IMR-90 (cell line): Measurements from ENCODE around the gene C22orf39. TPM values are rescaled to one million over a fixed set of nuclear protein-coding genes. Genes with fewer than 3 reads are reported as not detected.

Experiments
- ATAC-seq: fragments of 200-7000 bp; cut with Tn5 transposase; 2 replicates; pipeline ENCODE4 v1.9.1; 2020; ENCODE audit warnings: low read depth, mild to moderate bottlenecking, moderate library complexity
- BruUV-seq: library from RNA; stranded (reverse); fragments of 400-500 nt; replicated peaks from 2 replicates; lab custom pipeline; 2021; lab: Mats Ljungman, UMichigan
- CTCF ChIA-PET: fragments of 300-600 bp; formaldehyde crosslinking; extraction: SDS; loops from one replicate; lab custom pipeline; 2021; ENCODE audit warnings: antibody characterized with exemption; lab: Yijun Ruan, JAX
- POLR2A ChIA-PET: fragments of 300-600 bp; sonication (Branson Sonifier 250); formaldehyde crosslinking; loops from one replicate; lab custom pipeline; 2022; ENCODE audit warnings: antibody characterized with exemption; ENCODE audit not compliant: unreplicated experiment; lab: Charles Lee
- DNase-seq: peaks from one replicate; pipeline ENCODE4 v3.0.0; 2013
- H2AFZ ChIP-seq: replicated peaks from 2 replicates; pipeline ENCODE3; 2013; ENCODE audit warnings: low read length, mild to moderate bottlenecking; ENCODE audit not compliant: poor library complexity
- H2AK5ac ChIP-seq: 2 replicates; pipeline ENCODE4 v1.6.1; 2013; ENCODE audit warnings: low read depth, low read length, inconsistent platforms
- H2AK9ac ChIP-seq: replicated peaks from 2 replicates; pipeline ENCODE3; 2013; ENCODE audit warnings: mild to moderate bottlenecking, low read depth, low read length, moderate library complexity; ENCODE audit not compliant: poor library complexity
- H2BK120ac ChIP-seq: 2 replicates; pipeline ENCODE4 v1.6.1; 2013; ENCODE audit warnings: low read depth, low read length, inconsistent platforms
- H2BK15ac ChIP-seq: 3 replicates; pipeline ENCODE4 v1.6.1; 2013; ENCODE audit warnings: low read depth, low read length, inconsistent platforms
- H2BK20ac ChIP-seq: 2 replicates; pipeline ENCODE4 v1.6.1; 2013; ENCODE audit warnings: low read depth, mild to moderate bottlenecking, inconsistent platforms, low read length, moderate library complexity
- H2BK5ac ChIP-seq: 2 replicates; pipeline ENCODE4 v1.6.1; 2013; ENCODE audit warnings: mild to moderate bottlenecking, low read depth, low read length, inconsistent platforms; ENCODE audit not compliant: poor library complexity, severe bottlenecking
- H3K14ac ChIP-seq: replicated peaks from 2 replicates; pipeline ENCODE4 v1.6.1; 2013; ENCODE audit warnings: low read depth, low read length, inconsistent platforms
- H3K18ac ChIP-seq: 2 replicates; pipeline ENCODE4 v1.6.1; 2013; ENCODE audit warnings: low read depth, low read length, control low read depth
- H3K23ac ChIP-seq: 2 replicates; pipeline ENCODE4 v1.6.1; 2013; ENCODE audit warnings: low read depth, low read length, inconsistent platforms
- H3K27ac ChIP-seq: 2 replicates; pipeline ENCODE4 v1.5.1; 2013; ENCODE audit warnings: mild to moderate bottlenecking, control low read depth, low read length; ENCODE audit not compliant: insufficient read depth
- H3K27me3 ChIP-seq: 2 replicates; pipeline ENCODE4 v1.6.1; 2013; ENCODE audit warnings: low read length; ENCODE audit not compliant: control insufficient read depth, insufficient read depth
- H3K36me3 ChIP-seq: 2 replicates; pipeline ENCODE4 v1.6.1; 2013; ENCODE audit warnings: low read length, mixed read lengths; ENCODE audit not compliant: control insufficient read depth, insufficient read depth
- H3K4ac ChIP-seq: 2 replicates; pipeline ENCODE4 v1.6.1; 2013; ENCODE audit warnings: low read depth, low read length, inconsistent platforms
- H3K4me1 ChIP-seq: 2 replicates; pipeline ENCODE4 v1.6.1; 2013; ENCODE audit warnings: low read length, mixed read lengths; ENCODE audit not compliant: control insufficient read depth, insufficient read depth
- H3K4me2 ChIP-seq: 2 replicates; pipeline ENCODE4 v1.6.1; 2013; ENCODE audit warnings: low read depth, mild to moderate bottlenecking, control low read depth, low read length, moderate library complexity
- H3K4me3 ChIP-seq: 2 replicates; pipeline ENCODE4 v1.5.1; 2013; ENCODE audit warnings: low read depth, mild to moderate bottlenecking, control low read depth, low read length, moderate library complexity; ENCODE audit not compliant: insufficient read depth
- H3K56ac ChIP-seq: 2 replicates; pipeline ENCODE4 v1.6.1; 2013; ENCODE audit warnings: low read length, inconsistent platforms; ENCODE audit not compliant: insufficient read depth; ENCODE audit errors: extremely low read depth
- H3K79me1 ChIP-seq, 2 experiments: 2 replicates each; pipeline ENCODE4 v1.6.1; 2013; ENCODE audit warnings: low read length in 2 of 2, inconsistent platforms in 1 of 2, low read depth in 1 of 2
- H3K9ac ChIP-seq: 2 replicates; pipeline ENCODE4 v1.6.1; 2013; ENCODE audit warnings: low read depth, low read length, control low read depth
- H3K9me1 ChIP-seq: 2 replicates; pipeline ENCODE4 v1.6.1; 2013; ENCODE audit warnings: low read length, inconsistent platforms; ENCODE audit not compliant: insufficient read depth
- H3K9me3 ChIP-seq: 2 replicates; pipeline ENCODE4 v1.6.1; 2013; ENCODE audit warnings: low read length; ENCODE audit not compliant: control insufficient read depth, insufficient read depth
- H4K20me1 ChIP-seq: 2 replicates; pipeline ENCODE4 v1.6.1; 2013; ENCODE audit warnings: low read length, inconsistent platforms; ENCODE audit not compliant: insufficient read depth
- H4K5ac ChIP-seq: 2 replicates; pipeline ENCODE4 v1.6.1; 2013; ENCODE audit warnings: mild to moderate bottlenecking, low read depth, low read length, control low read depth
- H4K8ac ChIP-seq, 2 experiments: 2 replicates each; pipeline ENCODE4 v1.6.1; 2013; ENCODE audit warnings: low read depth in 2 of 2, low read length in 2 of 2, control low read depth in 1 of 2, inconsistent platforms in 1 of 2
- H4K91ac ChIP-seq: 2 replicates; pipeline ENCODE4 v1.6.1; 2013; ENCODE audit warnings: low read depth, low read length, inconsistent platforms; ENCODE audit not compliant: insufficient read depth
- BHLHE40 ChIP-seq: fragments of 150-350 bp; IDR thresholded peaks from 2 replicates; pipeline ENCODE4 v1.6.1; 2016; ENCODE audit warnings: mild to moderate bottlenecking, low read depth, low read length
- CTCF ChIP-seq: conservative IDR thresholded peaks from 2 replicates; pipeline ENCODE4 v1.5.1; 2012; ENCODE audit warnings: mild to moderate bottlenecking, low read depth, low read length, improper control_type of control experiment
- ELK1 ChIP-seq: fragments of 150-350 bp; IDR thresholded peaks from 2 replicates; pipeline ENCODE4 v1.6.1; 2016; ENCODE audit warnings: low read depth, mild to moderate bottlenecking, low read length, moderate library complexity, borderline replicate concordance
- FOS ChIP-seq: fragments of 150-350 bp; IDR thresholded peaks from 2 replicates; pipeline ENCODE4 v1.6.1; 2016; ENCODE audit warnings: low read depth, low read length
- RCOR1 ChIP-seq: IDR thresholded peaks from 2 replicates; pipeline ENCODE4 v1.6.1; 2012; ENCODE audit warnings: mild to moderate bottlenecking, low read length, improper control_type of control experiment; ENCODE audit not compliant: insufficient replicate concordance
- WGBS, 2 experiments: methylation state at CpG; one replicate each; pipeline versions ENCODE4 v1.1.5 to v1.1.7; 2013; ENCODE audit warnings: missing lambda C conversion rate in 2 of 2; ENCODE audit not compliant: insufficient read length in 1 of 2; ENCODE audit errors: extremely low coverage in 2 of 2; 5-methylcytosine and 5-hydroxymethylcytosine counted together
- dilution Hi-C: fragments of 300-500 bp; cut with HindIII; formaldehyde crosslinking; loops from one replicate; pipeline ENCODE4 v1.14.3; 2018; ENCODE audit warnings: low sequenced_read_pairs; ENCODE audit not compliant: unreplicated experiment
- in situ Hi-C: fragments of 300-500 bp; cut with MboI; formaldehyde crosslinking; loops from 3 replicates; pipeline ENCODE4 v1.14.3; 2019; ENCODE audit warnings: low sequenced_read_pairs, inconsistent platforms, mixed read lengths
- intact Hi-C: fragments of 100-400 bp; cut with micrococcal nuclease; formaldehyde crosslinking; loops from 2 replicates; pipeline ENCODE4 v1.10.0; 2022
- polyA plus RNA-seq, 3 experiments: library from polyadenylated mRNA; depleted of rRNA; stranded (reverse); fragments of >200 nt; gene quantifications; 2 replicates each; pipeline ENCODE4 v1.2.3, GENCODE V29; 2012; ENCODE audit warnings: low replicate concordance in 1 of 3
- total RNA-seq: library from RNA; depleted of rRNA; stranded (reverse); fragments of >200 nt; gene quantifications from 2 replicates; pipeline ENCODE4 v1.2.3, GENCODE V29; 2012

The C22orf39 gene
- total and polyA plus RNA-seq, 2 of the 4 experiments (the other 2 are of a cell fraction) = 8.2 to 8.9 TPM

DNA sequence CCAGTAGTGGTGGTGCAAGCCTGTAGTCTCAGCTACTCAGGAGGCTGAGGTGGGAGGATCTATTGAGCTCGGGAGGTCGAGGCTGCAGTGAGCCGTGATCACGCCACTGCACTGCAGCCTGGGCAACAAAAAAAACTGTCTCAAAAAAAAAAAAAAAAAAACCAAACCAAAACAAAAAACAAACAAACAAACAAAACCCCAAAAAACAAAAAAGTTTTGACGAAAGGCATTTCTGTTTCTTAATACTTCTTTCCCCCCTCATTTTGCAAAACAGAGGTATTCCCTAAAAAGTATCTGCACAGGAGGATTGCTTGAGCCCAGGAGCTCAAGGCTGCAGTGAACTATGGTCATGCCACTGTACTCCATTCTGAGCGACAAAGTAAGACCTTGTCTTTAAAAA is 27.2 kb downstream of the C22orf39 start:
- Histone ChIP-seq H2AFZ (no peak overlapping the region), H4K8ac (no peak overlapping the region), H3K9me3 (no peaks in the 10 kb centered on the region), H3K79me1 (peaks cover 20 to 78% of the 10 kb centered on the region in 2 experiments), H2AK5ac (no peak overlapping the region), H2BK15ac (no peak overlapping the region), H3K23ac (no peak overlapping the region), H3K9ac (no peak overlapping the region), H3K56ac (no peak overlapping the region), H2BK20ac (no peak overlapping the region), H4K20me1 (peaks cover 59% of the 10 kb centered on the region), H3K4me2 (no peak overlapping the region), H4K5ac (no peak overlapping the region), H3K14ac (no peak overlapping the region), H3K27ac (no peak overlapping the region), H3K4me1 (peaks cover 5% of the 10 kb centered on the region; the same call in 1 of the 2 replicates), H2BK120ac (no peak overlapping the region), H2AK9ac (no peak overlapping the region), H3K4me3 (no peak overlapping the region), H3K36me3 (no peaks in the 10 kb centered on the region), H2BK5ac (no peak overlapping the region), H3K4ac (no peak overlapping the region), H3K18ac (no peak overlapping the region), H4K91ac (no peak overlapping the region), H3K9me1 (peaks cover 36% of the 10 kb centered on the region), H3K27me3 (no peaks in the 10 kb centered on the region)
- ChIA-PET POLR2A (interaction anchor here (0.7 kb wide), 1 partner anchor 200 kb away, joined by 12 read pairs; no protein-coding TSS in a partner anchor), CTCF (no interaction called here)
- dilution Hi-C loops = no loop called here
- BruUV-seq = no TSS peak
- ATAC-seq (no peak), DNase-seq (no peak)
- in situ Hi-C loops = no loop called here
- intact Hi-C loops = loop anchor here (10.0 kb wide), 1 partner anchor 126 kb away; the partner anchor contains the start of gene CLTCL1
- TF ChIP-seq RCOR1 = no peak
- no peak for TF ChIP-seq FOS
- no peak for TF ChIP-seq CTCF
- TF ChIP-seq ELK1 = no peak
- TF ChIP-seq BHLHE40 = no peak
- WGBS, 2 experiments = 100% methylated on average over 1 of the region's 6 CpGs; no CpG with 5 or more reads in 1 of the 2 experiments
